ENCODE results near the gene CCL5.

CCL5 gene

GRCh38 chr17:35877345-35878029 is 2.7 kb downstream of the CCL5 start:
- H3K4me3 ChIP-seq (ENCODE audit: control insufficient read depth, low read depth, low read length) = no peak overlapping the region
- no peak for DNase-seq (ENCODE audit: low read depth)
- no peak for TF ChIP-seq CTCF (IDR thresholded peaks at IDR 0.05; ENCODE audit: control insufficient read depth, insufficient read depth, low read depth, low read length, missing control alignments)

GRCh38 chr17:35876534-35876933 is 3.6 kb downstream of the CCL5 start:
- H3K4me3 ChIP-seq (ENCODE audit: control insufficient read depth, low read depth, low read length) = no peak overlapping the region
- DNase-seq (ENCODE audit: low read depth) = no peak
- no peak for TF ChIP-seq CTCF (IDR thresholded peaks at IDR 0.05; ENCODE audit: control insufficient read depth, insufficient read depth, low read depth, low read length, missing control alignments)

GRCh38 chr17:35875800-35876139 is 4.4 kb downstream of the CCL5 start:
- no peak for TF ChIP-seq CTCF (IDR thresholded peaks at IDR 0.05; ENCODE audit: control insufficient read depth, insufficient read depth, low read depth, low read length, missing control alignments)
- no peak for DNase-seq (ENCODE audit: low read depth)
- H3K4me3 ChIP-seq (ENCODE audit: control insufficient read depth, low read depth, low read length) = no peak overlapping the region

GRCh38 chr17:35875072-35875799 is 4.9 kb downstream of the CCL5 start:
- no peak for DNase-seq (ENCODE audit: low read depth)
- H3K4me3 ChIP-seq (ENCODE audit: control insufficient read depth, low read depth, low read length) = no peak overlapping the region
- no peak for TF ChIP-seq CTCF (IDR thresholded peaks at IDR 0.05; ENCODE audit: control insufficient read depth, insufficient read depth, low read depth, low read length, missing control alignments)

GRCh38 chr17:35872196-35872980 is 7.8 kb downstream of the CCL5 start:
- TF ChIP-seq CTCF (IDR thresholded peaks at IDR 0.05; ENCODE audit: control insufficient read depth, insufficient read depth, low read depth, low read length, missing control alignments) = no peak
- H3K4me3 ChIP-seq (ENCODE audit: control insufficient read depth, low read depth, low read length) = no peak overlapping the region
- no peak for DNase-seq (ENCODE audit: low read depth)

- H3K4me3 ChIP-seq (ENCODE audit: control insufficient read depth, low read depth, low read length) = no peak overlapping the region
- no peak for DNase-seq (ENCODE audit: low read depth)
- TF ChIP-seq CTCF (IDR thresholded peaks at IDR 0.05; ENCODE audit: control insufficient read depth, insufficient read depth, low read depth, low read length, missing control alignments) = no peak
Observed at GRCh38 chr17:35870906-35871819, 9.0 kb downstream of the CCL5 start.
